T-helper 1 cell treated with Interleukin-12 subunit alpha and Interleukin-12 subunit beta and Interleukin-4 antibody, amounts not matched to agents 30 μg/mL and 1 μg/mL, for 36 hours (primary cell): Measurements from ENCODE around the gene PPP1R13B.

Source experiments
- H3K27ac Mint-ChIP-seq: one replicate; pipeline ENCODE4 v1.8.0; 2021; ENCODE audit warnings: mild to moderate bottlenecking, mixed read lengths
- H3K27me3 Mint-ChIP-seq: one replicate; pipeline ENCODE4 v1.8.0; 2021; ENCODE audit warnings: low read depth, mixed read lengths
- H3K36me3 Mint-ChIP-seq: one replicate; pipeline ENCODE4 v1.8.0; 2021; ENCODE audit warnings: low read depth, mixed read lengths
- H3K4me1 Mint-ChIP-seq: one replicate; pipeline ENCODE4 v1.8.0; 2021; ENCODE audit warnings: low read depth, mixed read lengths
- H3K4me3 Mint-ChIP-seq: one replicate; pipeline ENCODE4 v1.8.0; 2021; ENCODE audit warnings: mild to moderate bottlenecking, moderate library complexity, mixed read lengths
- H3K9me3 Mint-ChIP-seq: one replicate; pipeline ENCODE4 v1.8.0; 2021; ENCODE audit warnings: mixed read lengths

PPP1R13B gene

DNA sequence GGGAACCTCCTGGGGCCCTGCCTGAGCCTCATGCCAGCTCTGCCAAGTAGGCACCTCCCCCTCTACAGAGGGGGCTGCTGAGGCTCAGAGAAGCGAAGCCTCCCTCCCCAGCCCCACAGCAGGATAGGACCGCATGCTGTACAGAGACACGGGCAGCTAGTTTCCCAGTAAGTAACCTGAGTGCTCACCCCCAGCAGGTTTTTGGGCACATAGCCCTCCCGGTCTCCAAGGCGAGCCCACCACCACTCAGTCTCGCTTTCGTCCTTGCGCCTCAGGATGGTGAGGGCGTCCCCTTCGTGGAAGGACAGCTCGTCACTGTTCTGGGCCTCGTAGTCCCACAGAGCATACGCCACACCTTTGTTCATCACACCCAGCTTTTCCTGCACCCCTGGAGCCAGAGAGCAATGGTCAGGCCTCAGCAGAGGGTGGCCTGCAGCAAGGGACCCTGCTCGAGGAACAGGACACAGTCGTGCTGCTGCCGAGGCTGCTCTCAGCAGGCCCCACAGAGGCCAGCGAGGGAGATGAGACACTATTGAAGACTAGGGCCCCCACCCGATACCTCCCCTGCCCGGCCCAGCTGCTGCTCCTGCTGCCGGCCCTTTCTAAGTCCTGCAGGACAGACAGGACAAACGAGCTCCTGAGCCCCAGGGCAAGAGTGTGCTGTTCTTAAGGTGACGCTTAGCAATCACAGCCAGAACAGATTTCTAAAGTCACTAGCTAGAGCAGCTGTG lies 111.4 kb downstream of the PPP1R13B start:
- Mint-ChIP-seq H3K9me3 (no peaks in the 10 kb centered on the region), H3K36me3 (peaks cover 3% of the 10 kb centered on the region), H3K4me1 (no peaks in the 10 kb centered on the region), H3K4me3 (no peak overlapping the region), H3K27me3 (no peaks in the 10 kb centered on the region), H3K27ac (no peak overlapping the region)

- Mint-ChIP-seq H3K9me3 (no peaks in the 10 kb centered on the region), H3K27me3 (no peaks in the 10 kb centered on the region), H3K36me3 (peaks cover 3% of the 10 kb centered on the region), H3K4me3 (no peak overlapping the region), H3K27ac (no peak overlapping the region), H3K4me1 (no peaks in the 10 kb centered on the region)
Measured at GRCh38 chr14:103735439-103735814, 111.9 kb downstream of the PPP1R13B start.

DNA sequence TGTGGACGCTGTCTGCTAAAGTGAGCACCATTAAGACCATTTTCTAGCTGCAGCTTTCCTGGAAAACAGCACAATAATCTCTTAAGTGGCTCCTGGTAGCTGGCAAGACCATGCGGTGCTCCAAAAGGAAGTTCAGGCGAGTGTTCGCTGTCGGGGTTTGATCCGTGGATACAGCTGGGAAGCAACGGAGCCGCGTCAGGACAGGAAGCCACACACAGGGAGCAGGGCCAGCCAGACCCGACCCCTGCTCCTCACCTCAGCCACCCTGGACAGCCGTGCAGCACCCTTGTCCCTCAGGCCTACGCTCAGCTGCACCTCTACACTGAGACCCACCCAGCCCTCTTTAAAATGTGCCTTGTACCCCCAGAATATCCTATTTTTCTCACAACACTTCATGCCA lies 112.4 kb downstream of the PPP1R13B start:
- no peak overlapping the region for H3K4me3 Mint-ChIP-seq
- H3K9me3 Mint-ChIP-seq = no peaks in the 10 kb centered on the region

DNA sequence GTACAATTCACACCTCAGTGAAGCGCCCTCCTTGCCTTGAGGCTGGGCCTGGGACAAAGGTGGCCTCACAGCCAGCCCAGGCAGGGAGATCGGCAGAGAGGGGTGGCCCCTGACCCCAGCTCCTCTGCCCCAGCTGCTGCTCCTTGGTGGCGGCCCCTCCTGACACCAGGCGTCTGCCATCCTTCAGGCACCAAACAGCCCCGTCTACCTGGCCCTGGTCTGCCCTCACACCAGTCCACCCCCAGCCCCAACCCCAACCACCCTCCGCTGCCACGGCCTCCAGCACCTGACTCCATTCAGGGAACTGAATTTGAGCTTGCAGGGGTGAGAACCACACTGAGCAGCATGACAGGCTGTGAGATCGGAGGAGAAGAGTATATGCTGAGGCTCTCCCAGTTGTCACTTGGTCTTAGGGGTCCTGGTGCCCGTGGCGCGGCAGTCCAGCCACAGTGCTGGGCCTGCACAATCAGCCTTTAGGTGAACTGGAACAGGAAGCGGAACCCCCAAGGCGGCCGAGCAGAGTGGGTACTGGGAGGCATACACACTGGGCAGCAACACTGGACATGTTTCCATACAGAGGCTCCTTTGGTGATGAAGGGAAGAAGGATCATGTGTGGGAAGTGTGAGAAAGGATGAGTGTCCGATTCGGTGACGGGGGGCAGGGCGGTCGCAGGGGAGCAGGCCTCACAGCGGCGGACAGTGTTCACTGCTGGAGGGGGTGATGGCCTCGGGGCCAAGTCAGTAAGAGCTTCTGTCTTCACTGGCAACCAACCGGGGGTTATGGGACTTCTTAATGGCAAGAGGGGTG lies 113.1 kb downstream of the PPP1R13B start:
- H3K36me3 Mint-ChIP-seq = peaks cover 3% of the 10 kb centered on the region

More for the DNA sequence above, 112.4 kb downstream of the PPP1R13B start:
- Mint-ChIP-seq H3K27ac (no peak overlapping the region), H3K4me1 (no peaks in the 10 kb centered on the region), H3K36me3 (peaks cover 3% of the 10 kb centered on the region), H3K27me3 (no peaks in the 10 kb centered on the region)

GRCh38 chr14:103733651-103734050 lies 113.7 kb downstream of the PPP1R13B start:
- Mint-ChIP-seq H3K4me3 (no peak overlapping the region), H3K36me3 (peaks cover 8% of the 10 kb centered on the region), H3K9me3 (no peaks in the 10 kb centered on the region), H3K27ac (no peak overlapping the region), H3K4me1 (no peaks in the 10 kb centered on the region), H3K27me3 (no peaks in the 10 kb centered on the region)

More for the DNA sequence above, 113.1 kb downstream of the PPP1R13B start:
- Mint-ChIP-seq H3K4me1 (no peaks in the 10 kb centered on the region), H3K27me3 (no peaks in the 10 kb centered on the region), H3K27ac (no peak overlapping the region), H3K9me3 (no peaks in the 10 kb centered on the region), H3K4me3 (no peak overlapping the region)

GRCh38 chr14:103732868-103733620 lies 114.3 kb downstream of the PPP1R13B start:
- Mint-ChIP-seq H3K36me3 (peaks cover 8% of the 10 kb centered on the region), H3K4me1 (no peaks in the 10 kb centered on the region), H3K27ac (no peak overlapping the region), H3K9me3 (no peaks in the 10 kb centered on the region), H3K4me3 (no peak overlapping the region), H3K27me3 (no peaks in the 10 kb centered on the region)

GRCh38 chr14:103731916-103732867 lies 115.2 kb downstream of the PPP1R13B start:
- Mint-ChIP-seq H3K27me3 (no peaks in the 10 kb centered on the region), H3K27ac (no peak overlapping the region), H3K36me3 (peaks cover 8% of the 10 kb centered on the region), H3K9me3 (no peaks in the 10 kb centered on the region), H3K4me1 (no peaks in the 10 kb centered on the region), H3K4me3 (no peak overlapping the region)

GRCh38 chr14:103731481-103731880 lies 115.9 kb downstream of the PPP1R13B start:
- Mint-ChIP-seq H3K4me1 (no peaks in the 10 kb centered on the region), H3K4me3 (no peak overlapping the region), H3K9me3 (no peaks in the 10 kb centered on the region), H3K36me3 (peaks cover 8% of the 10 kb centered on the region), H3K27ac (no peak overlapping the region), H3K27me3 (no peaks in the 10 kb centered on the region)

DNA sequence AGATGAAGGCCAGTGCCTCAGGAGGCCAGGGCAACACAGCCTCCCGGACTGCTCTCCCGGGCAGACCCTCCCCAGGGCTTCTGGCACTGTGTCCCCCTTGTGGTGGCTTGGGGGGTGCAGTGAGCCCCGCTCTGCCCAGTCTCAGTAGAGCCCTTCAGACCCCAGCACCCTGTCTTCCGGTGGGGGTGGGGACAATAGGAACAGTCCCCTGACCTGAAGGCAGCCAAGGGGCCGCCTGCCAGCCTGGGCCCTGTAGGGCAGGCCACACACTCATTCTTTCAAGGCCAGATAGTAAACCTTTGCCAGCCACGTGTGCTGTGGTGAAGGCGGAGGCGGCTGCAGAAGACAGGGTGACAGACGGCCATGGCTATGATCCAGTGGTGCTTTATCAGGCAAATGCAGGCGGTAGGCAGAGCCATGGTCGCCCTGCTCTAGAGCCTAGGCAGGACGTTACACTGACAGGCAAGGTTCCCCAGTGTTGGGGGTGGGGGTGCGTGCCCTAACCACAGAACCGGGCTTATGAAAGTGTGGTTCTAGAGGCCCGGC lies 116.8 kb downstream of the PPP1R13B start:
- Mint-ChIP-seq H3K9me3 (no peaks in the 10 kb centered on the region), H3K27me3 (no peaks in the 10 kb centered on the region), H3K4me1 (no peaks in the 10 kb centered on the region), H3K4me3 (no peak overlapping the region), H3K27ac (no peak overlapping the region), H3K36me3 (peaks cover 8% of the 10 kb centered on the region)

DNA sequence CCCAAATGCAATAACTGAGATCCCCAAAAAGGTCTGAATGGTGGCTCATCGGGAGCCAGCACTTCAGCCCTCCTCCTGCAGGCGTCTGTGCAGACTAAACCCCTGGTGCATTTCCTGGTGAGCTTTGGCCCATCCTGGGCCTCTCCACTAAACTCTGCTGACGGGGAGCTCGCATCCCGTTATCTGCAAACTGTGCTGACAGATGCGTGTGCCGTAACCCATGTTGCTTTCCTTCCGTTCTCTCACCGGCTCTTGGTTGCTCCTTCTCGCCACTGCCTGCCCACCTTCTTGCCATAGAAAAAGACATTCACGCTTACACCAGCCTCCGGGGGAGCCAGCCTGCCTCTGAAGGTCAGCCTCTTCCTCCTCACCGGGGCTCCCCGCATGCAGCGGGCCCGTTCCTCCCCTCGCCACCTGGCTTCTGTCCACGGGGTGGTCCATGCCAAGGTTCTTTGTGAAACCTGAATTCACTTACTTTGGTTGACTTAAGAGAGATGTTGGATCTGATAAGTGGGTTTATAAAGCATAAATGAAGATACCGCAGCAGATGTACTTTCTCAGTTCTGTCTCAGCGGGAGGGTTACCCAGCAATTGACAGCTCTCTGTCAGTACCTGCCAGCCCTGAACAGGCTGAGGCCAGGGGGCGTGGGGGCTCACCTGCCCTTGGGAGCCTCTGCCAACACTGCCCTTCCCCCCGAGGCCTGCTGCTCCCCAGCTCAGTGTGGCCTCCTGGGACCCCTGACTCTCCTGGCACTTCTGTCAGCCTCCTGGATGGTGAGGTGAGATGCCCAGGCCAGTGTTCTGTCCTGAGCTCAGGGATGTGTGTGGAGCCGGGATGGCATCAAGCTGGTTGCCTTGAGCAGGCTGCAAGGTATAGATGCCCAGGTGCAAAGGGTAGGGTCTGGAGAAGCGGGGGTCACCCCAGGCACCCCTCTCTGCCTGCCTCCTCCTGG lies 117.6 kb downstream of the PPP1R13B start:
- Mint-ChIP-seq H3K36me3 (peaks cover 8% of the 10 kb centered on the region), H3K4me1 (no peaks in the 10 kb centered on the region), H3K27me3 (no peaks in the 10 kb centered on the region), H3K27ac (no peak overlapping the region), H3K9me3 (no peaks in the 10 kb centered on the region), H3K4me3 (no peak overlapping the region)

- H3K27me3 Mint-ChIP-seq = no peaks in the 10 kb centered on the region
- no peaks in the 10 kb centered on the region for H3K4me1 Mint-ChIP-seq
- H3K36me3 Mint-ChIP-seq = peaks cover 8% of the 10 kb centered on the region
- H3K4me3 Mint-ChIP-seq = no peak overlapping the region
- no peaks in the 10 kb centered on the region for H3K9me3 Mint-ChIP-seq
- no peak overlapping the region for H3K27ac Mint-ChIP-seq
Measured at GRCh38 chr14:103728721-103729120, 118.7 kb downstream of the PPP1R13B start.

DNA sequence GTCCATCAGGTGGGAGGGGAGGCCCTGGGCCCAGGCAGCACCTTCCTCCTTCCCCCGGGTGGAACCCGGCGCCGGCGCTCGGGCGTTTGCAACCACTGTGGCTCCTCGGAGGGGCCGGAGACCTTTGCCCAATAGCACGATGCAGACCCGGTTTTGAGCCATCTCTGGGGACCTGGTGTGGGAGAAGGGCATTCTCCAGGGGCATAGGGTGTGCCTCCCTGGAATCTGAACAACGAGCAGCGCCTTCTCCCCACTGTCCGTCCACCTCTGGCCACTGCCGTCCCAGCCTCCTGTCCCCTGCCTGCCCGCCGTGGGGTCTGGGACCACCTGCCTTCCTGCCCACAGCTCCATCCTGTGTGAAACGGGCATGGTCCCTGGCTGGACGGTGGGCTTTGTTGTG lies 119.2 kb downstream of the PPP1R13B start:
- H3K27me3 Mint-ChIP-seq = no peaks in the 10 kb centered on the region
- H3K9me3 Mint-ChIP-seq = no peaks in the 10 kb centered on the region
- H3K27ac Mint-ChIP-seq = no peak overlapping the region
- H3K36me3 Mint-ChIP-seq = peaks cover 8% of the 10 kb centered on the region
- H3K4me3 Mint-ChIP-seq = no peak overlapping the region
- no peaks in the 10 kb centered on the region for H3K4me1 Mint-ChIP-seq
